Measurements from ENCODE around the gene SEPTIN11.

SEPTIN11 gene

GRCh38 chr4:76974150-76974549, 24.6 kb downstream of the SEPTIN11 start:
- in situ Hi-C loops (cut with HindIII; ENCODE audit: low pct_ligation_motif_present, low sequenced_read_pairs), result loop anchor here (25.0 kb wide), 1 partner anchor 88 kb away; no protein-coding TSS in a partner anchor
- no peak for DNase-seq
- TF ChIP-seq, protein P1, sequence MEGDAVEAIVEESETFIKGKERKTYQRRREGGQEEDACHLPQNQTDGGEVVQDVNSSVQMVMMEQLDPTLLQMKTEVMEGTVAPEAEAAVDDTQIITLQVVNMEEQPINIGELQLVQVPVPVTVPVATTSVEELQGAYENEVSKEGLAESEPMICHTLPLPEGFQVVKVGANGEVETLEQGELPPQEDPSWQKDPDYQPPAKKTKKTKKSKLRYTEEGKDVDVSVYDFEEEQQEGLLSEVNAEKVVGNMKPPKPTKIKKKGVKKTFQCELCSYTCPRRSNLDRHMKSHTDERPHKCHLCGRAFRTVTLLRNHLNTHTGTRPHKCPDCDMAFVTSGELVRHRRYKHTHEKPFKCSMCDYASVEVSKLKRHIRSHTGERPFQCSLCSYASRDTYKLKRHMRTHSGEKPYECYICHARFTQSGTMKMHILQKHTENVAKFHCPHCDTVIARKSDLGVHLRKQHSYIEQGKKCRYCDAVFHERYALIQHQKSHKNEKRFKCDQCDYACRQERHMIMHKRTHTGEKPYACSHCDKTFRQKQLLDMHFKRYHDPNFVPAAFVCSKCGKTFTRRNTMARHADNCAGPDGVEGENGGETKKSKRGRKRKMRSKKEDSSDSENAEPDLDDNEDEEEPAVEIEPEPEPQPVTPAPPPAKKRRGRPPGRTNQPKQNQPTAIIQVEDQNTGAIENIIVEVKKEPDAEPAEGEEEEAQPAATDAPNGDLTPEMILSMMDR (IDR thresholded peaks at IDR 0.05; ENCODE audit: low read depth, low read length, missing control alignments), result no peak
- no peaks in the 10 kb centered on the region for H3K27me3 ChIP-seq (replicated peaks)
- H3K27ac ChIP-seq, result no peak overlapping the region
- H3K4me3 ChIP-seq (ENCODE audit: low read depth, low read length), result no peak overlapping the region
- H3K36me3 ChIP-seq (replicated peaks), result peaks cover 9% of the 10 kb centered on the region

GRCh38 chr4:76977113-76977512, 27.6 kb downstream of the SEPTIN11 start:
- TF ChIP-seq, protein P1 (IDR thresholded peaks at IDR 0.05; ENCODE audit: low read depth, low read length, missing control alignments), result no peak
- in situ Hi-C loops (cut with HindIII; ENCODE audit: low pct_ligation_motif_present, low sequenced_read_pairs), result no loop called here
- Histone ChIP-seq H3K36me3 (replicated peaks) (peaks cover 9% of the 10 kb centered on the region), H3K4me3 (ENCODE audit: low read depth, low read length) (no peak overlapping the region), H3K27ac (peak overlapping the region; percentile 77), H3K27me3 (replicated peaks) (no peaks in the 10 kb centered on the region)
- DNase-seq, result no peak

DNA sequence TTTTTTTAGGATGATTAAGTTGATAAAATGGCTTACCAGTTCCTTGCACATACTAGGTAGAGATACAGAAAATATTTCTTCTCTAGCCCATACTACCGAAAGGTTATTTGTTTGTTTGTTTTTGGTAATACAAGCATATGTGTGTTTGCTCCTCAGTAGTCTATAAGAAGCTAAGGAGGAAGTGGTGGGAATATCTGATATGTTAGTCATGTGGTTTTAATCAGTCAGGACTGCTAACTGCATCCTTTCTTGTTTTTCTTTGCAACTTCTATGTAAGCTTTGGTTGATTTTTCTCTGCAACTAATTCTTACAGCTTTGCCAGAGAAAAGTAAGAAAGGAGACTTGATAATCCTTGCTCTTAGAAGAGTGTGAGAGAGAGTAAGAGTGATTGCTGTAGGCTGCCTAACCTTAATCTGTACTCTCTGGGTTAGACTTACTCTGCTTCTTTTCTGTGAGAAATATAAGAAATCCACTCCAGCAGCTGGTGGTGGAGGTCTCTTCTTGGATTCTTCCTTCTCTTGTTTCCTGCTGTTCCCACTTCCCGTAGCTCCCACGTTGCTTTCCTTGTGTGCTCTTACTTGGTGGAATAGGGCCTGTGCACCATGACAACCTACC, 28.3 kb downstream of the SEPTIN11 start:
- TF ChIP-seq, protein P1 (IDR thresholded peaks at IDR 0.05; ENCODE audit: low read depth, low read length, missing control alignments), result no peak
- Histone ChIP-seq H3K27ac (peak overlapping the region; percentile 77), H3K36me3 (replicated peaks) (peaks cover 9% of the 10 kb centered on the region), H3K27me3 (replicated peaks) (no peaks in the 10 kb centered on the region), H3K4me3 (ENCODE audit: low read depth, low read length) (no peak overlapping the region)
- in situ Hi-C loops (cut with HindIII; ENCODE audit: low pct_ligation_motif_present, low sequenced_read_pairs), result no loop called here
- DNase-seq, result peak; percentile 35

- no peaks in the 10 kb centered on the region for H3K27me3 ChIP-seq (replicated peaks)
- H3K4me3 ChIP-seq (ENCODE audit: low read depth, low read length), result no peak overlapping the region
- H3K36me3 ChIP-seq (replicated peaks), result peaks cover 9% of the 10 kb centered on the region
- TF ChIP-seq, protein P1 (IDR thresholded peaks at IDR 0.05; ENCODE audit: low read depth, low read length, missing control alignments), result no peak
- H3K27ac ChIP-seq, result no peak overlapping the region
- DNase-seq, result no peak
- in situ Hi-C loops (cut with HindIII; ENCODE audit: low pct_ligation_motif_present, low sequenced_read_pairs), result no loop called here
These were observed 29.7 kb downstream of the SEPTIN11 start for GRCh38 chr4:76979236-76979635.

GRCh38 chr4:76980261-76980660, 30.7 kb downstream of the SEPTIN11 start:
- Histone ChIP-seq H3K36me3 (replicated peaks) (peaks cover 4% of the 10 kb centered on the region), H3K27me3 (replicated peaks) (no peaks in the 10 kb centered on the region), H3K27ac (no peak overlapping the region), H3K4me3 (ENCODE audit: low read depth, low read length) (no peak overlapping the region)
- in situ Hi-C loops (cut with HindIII; ENCODE audit: low pct_ligation_motif_present, low sequenced_read_pairs), result no loop called here
- DNase-seq, result no peak
- TF ChIP-seq, protein P1 (IDR thresholded peaks at IDR 0.05; ENCODE audit: low read depth, low read length, missing control alignments), result no peak

DNA sequence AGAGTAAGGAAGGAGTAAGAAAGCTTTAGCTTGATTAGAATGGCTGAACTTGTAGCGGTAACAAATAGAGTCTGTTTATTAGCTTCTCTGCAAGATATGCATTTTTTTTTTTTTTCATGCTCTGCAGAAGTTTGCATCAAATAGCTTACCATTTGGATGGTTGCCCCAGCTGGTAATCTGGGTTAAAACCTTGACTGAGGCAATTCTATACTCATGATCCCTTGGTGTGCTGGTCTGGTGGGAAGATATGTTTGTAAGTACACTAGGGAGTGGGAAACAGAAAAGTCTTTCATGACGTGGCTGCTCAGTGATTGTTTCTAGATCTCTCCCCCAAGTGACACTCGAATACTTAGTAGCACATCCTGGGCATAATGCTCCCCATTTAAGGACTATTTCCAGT, 32.1 kb downstream of the SEPTIN11 start:
- Histone ChIP-seq H3K36me3 (replicated peaks) (no peaks in the 10 kb centered on the region), H3K27ac (peak overlapping the region; percentile 96), H3K4me3 (ENCODE audit: low read depth, low read length) (no peak overlapping the region), H3K27me3 (replicated peaks) (no peaks in the 10 kb centered on the region)
- TF ChIP-seq, protein P1 (IDR thresholded peaks at IDR 0.05; ENCODE audit: low read depth, low read length, missing control alignments), result no peak
- in situ Hi-C loops (cut with HindIII; ENCODE audit: low pct_ligation_motif_present, low sequenced_read_pairs), result no loop called here
- no peak for DNase-seq

Measured in brain microvascular endothelial cell (primary cell).